ENCODE results near the gene GABBR2. TPM values are rescaled to one million over a fixed set of nuclear protein-coding genes. Genes with fewer than 3 reads are reported as not detected.
A peak's percentile ranks its signal among the peaks of the same experiment; 100 is the strongest.

GABBR2 gene
- total RNA-seq, 1 experiment from 2014 or later = not detected

DNA sequence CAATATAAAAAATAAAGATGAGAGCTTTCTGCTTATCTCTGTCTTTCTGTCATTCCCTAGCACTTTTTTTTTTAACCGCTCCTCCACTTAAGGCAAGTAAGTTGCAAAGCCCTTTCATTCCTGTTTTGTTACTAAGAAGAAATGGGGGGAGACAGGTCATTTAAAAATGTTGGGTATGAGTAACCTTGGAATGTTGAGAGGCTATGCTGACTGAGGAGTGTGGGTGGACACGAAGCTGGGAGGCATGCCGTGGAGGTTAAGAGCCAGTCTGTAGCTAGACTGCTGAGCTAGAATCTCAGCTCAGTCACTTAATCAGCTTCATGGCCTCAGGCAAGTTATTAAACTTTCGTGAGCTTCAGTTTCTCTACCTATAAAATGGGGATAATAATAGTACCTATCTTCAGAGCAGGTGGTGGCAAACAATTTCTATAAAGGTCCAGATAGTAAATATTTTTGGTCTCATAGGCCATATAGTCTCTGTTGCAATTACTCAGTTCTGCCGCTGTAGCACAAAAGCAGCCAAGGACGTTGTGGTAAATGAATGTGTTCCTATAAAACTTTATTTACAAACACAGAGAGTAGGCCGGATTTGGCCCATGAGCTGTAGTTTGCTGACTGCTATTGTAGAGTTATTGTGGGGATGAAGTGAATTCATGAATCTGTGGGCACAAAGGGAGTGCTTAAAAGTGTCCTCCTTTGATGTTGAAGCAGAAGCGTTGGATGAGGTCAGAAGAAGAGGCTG lies 220.0 kb downstream of the GABBR2 start:
- no TSS peak for BruUV-seq (replicated peaks)
- peaks cover 23% of the 10 kb centered on the region for H3K4me1 Mint-ChIP-seq (ENCODE audit: insufficient read depth, unreplicated experiment)
- intact Hi-C loops (cut with micrococcal nuclease) = no loop called here
- ChIA-PET CTCF (interaction anchor here (0.6 to 1.3 kb wide), 3 partner anchors 176 to 287 kb away, joined by 3 to 4 read pairs (median 4); no protein-coding TSS in a partner anchor), POLR2A (interaction anchor here (0.6 kb wide), 1 partner anchor 850 kb away, joined by 3 read pairs; no protein-coding TSS in a partner anchor)
- H3K36me3 Mint-ChIP-seq (ENCODE audit: insufficient read depth, unreplicated experiment) = no peaks in the 10 kb centered on the region
- no peak overlapping the region for H3K27ac Mint-ChIP-seq (ENCODE audit: low read depth, unreplicated experiment)
- H3K4me3 Mint-ChIP-seq (ENCODE audit: unreplicated experiment) = no peak overlapping the region
- no peaks in the 10 kb centered on the region for H3K27me3 Mint-ChIP-seq (ENCODE audit: insufficient read depth, unreplicated experiment)
- peaks cover 6% of the 10 kb centered on the region for H3K9me3 Mint-ChIP-seq (ENCODE audit: unreplicated experiment)
- TF ChIP-seq, protein P1, sequence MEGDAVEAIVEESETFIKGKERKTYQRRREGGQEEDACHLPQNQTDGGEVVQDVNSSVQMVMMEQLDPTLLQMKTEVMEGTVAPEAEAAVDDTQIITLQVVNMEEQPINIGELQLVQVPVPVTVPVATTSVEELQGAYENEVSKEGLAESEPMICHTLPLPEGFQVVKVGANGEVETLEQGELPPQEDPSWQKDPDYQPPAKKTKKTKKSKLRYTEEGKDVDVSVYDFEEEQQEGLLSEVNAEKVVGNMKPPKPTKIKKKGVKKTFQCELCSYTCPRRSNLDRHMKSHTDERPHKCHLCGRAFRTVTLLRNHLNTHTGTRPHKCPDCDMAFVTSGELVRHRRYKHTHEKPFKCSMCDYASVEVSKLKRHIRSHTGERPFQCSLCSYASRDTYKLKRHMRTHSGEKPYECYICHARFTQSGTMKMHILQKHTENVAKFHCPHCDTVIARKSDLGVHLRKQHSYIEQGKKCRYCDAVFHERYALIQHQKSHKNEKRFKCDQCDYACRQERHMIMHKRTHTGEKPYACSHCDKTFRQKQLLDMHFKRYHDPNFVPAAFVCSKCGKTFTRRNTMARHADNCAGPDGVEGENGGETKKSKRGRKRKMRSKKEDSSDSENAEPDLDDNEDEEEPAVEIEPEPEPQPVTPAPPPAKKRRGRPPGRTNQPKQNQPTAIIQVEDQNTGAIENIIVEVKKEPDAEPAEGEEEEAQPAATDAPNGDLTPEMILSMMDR (IDR thresholded peaks at IDR 0.05; ENCODE audit: unreplicated experiment) = no peak
- peak; percentile 45 for DNase-seq (ENCODE audit: unreplicated experiment)

DNA sequence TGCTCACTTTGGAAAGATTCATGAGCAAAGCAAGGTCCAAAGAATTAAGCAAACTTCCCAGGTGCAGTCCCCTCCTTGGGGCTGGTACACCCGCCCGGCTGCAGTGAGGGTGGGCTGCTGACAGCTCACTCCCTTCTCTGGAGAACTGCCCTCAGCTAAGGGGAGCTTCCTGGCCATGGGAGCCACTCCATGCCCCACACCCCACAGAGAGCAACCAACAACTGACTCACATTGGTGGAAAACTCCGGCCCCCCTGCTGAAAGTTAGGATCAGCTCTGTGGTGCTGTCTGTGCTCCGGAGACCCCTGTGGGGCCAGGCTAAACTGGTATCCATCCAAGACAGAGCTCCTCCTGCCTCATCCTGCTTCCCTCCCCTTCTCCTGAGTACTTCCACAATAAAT lies 223.0 kb downstream of the GABBR2 start:
- Mint-ChIP-seq H3K4me3 (ENCODE audit: unreplicated experiment) (no peak overlapping the region), H3K9me3 (ENCODE audit: unreplicated experiment) (no peaks in the 10 kb centered on the region), H3K27me3 (ENCODE audit: insufficient read depth, unreplicated experiment) (no peaks in the 10 kb centered on the region), H3K4me1 (ENCODE audit: insufficient read depth, unreplicated experiment) (peaks cover 13% of the 10 kb centered on the region), H3K27ac (ENCODE audit: low read depth, unreplicated experiment) (no peak overlapping the region), H3K36me3 (ENCODE audit: insufficient read depth, unreplicated experiment) (no peaks in the 10 kb centered on the region)
- no peak for DNase-seq (ENCODE audit: unreplicated experiment)
- intact Hi-C loops (cut with micrococcal nuclease) = no loop called here
- POLR2A ChIA-PET = no interaction called here
- BruUV-seq (replicated peaks) = no TSS peak
- TF ChIP-seq, protein P1 (IDR thresholded peaks at IDR 0.05; ENCODE audit: unreplicated experiment) = no peak
- CTCF ChIA-PET = interaction anchor here (0.6 to 1.1 kb wide), 5 partner anchors 11 to 1175 kb away, joined by 3 read pairs; no protein-coding TSS in a partner anchor

DNA sequence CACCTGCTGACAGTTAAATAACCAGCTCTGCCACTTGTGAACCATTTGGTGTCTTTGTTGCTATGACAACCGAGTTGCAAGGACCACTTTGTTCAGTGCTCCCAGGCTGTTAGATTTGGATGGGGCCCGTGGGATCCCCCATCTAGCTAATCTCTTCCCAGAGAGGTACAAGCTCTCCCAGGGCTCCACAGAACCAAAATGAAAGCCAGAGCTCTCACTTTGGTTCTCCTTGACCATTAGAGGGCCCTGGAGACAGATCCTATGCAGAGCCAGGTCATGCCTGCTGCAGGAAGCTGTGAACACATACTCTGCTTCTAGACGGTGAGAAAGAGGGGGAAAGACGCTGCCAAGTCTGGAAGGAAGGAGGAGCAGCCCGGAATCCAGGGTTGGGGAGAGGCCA lies 224.6 kb downstream of the GABBR2 start:
- TF ChIP-seq, protein P1 (IDR thresholded peaks at IDR 0.05; ENCODE audit: unreplicated experiment) = no peak
- Mint-ChIP-seq H3K36me3 (ENCODE audit: insufficient read depth, unreplicated experiment) (no peaks in the 10 kb centered on the region), H3K27ac (ENCODE audit: low read depth, unreplicated experiment) (no peak overlapping the region), H3K9me3 (ENCODE audit: unreplicated experiment) (no peaks in the 10 kb centered on the region), H3K4me3 (ENCODE audit: unreplicated experiment) (no peak overlapping the region), H3K27me3 (ENCODE audit: insufficient read depth, unreplicated experiment) (no peaks in the 10 kb centered on the region), H3K4me1 (ENCODE audit: insufficient read depth, unreplicated experiment) (peaks cover 20% of the 10 kb centered on the region)
- no TSS peak for BruUV-seq (replicated peaks)
- no peak for DNase-seq (ENCODE audit: unreplicated experiment)
- POLR2A ChIA-PET = interaction anchor here (0.7 kb wide), 1 partner anchor 85 kb away, joined by 3 read pairs; no protein-coding TSS in a partner anchor
- CTCF ChIA-PET = interaction anchor here (0.6 kb wide), 1 partner anchor 1115 kb away, joined by 3 read pairs; no protein-coding TSS in a partner anchor
- intact Hi-C loops (cut with micrococcal nuclease) = no loop called here

DNA sequence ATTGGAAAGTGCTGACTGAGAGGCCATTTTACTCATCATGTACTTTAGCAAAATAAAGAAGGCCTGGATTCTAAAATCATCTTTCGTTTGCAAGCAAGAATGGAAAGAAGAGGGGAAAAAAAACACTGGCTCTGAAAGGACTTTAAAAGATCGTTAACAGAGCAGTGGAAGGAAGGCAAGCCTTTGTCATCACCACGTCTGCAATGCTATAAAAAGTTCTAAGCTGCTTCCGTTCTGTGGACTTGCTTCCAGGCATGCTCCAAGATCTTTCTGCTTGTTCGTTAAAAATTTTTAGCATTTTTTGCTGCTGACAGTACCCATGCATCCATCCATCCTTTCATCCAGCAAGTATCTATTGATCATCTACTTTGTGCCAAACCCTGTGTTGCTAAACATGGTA lies 226.5 kb downstream of the GABBR2 start:
- H3K27ac Mint-ChIP-seq (ENCODE audit: low read depth, unreplicated experiment) = no peak overlapping the region
- ChIA-PET POLR2A (no interaction called here), CTCF (interaction anchor here (0.6 kb wide), 2 partner anchors 193 to 438 kb away, joined by 3 read pairs; no protein-coding TSS in a partner anchor)
- no peaks in the 10 kb centered on the region for H3K9me3 Mint-ChIP-seq (ENCODE audit: unreplicated experiment)
- TF ChIP-seq, protein P1 (IDR thresholded peaks at IDR 0.05; ENCODE audit: unreplicated experiment) = no peak
- peaks cover 10% of the 10 kb centered on the region for H3K4me1 Mint-ChIP-seq (ENCODE audit: insufficient read depth, unreplicated experiment)
- no peaks in the 10 kb centered on the region for H3K27me3 Mint-ChIP-seq (ENCODE audit: insufficient read depth, unreplicated experiment)
- BruUV-seq (replicated peaks) = no TSS peak
- intact Hi-C loops (cut with micrococcal nuclease) = no loop called here
- no peak overlapping the region for H3K4me3 Mint-ChIP-seq (ENCODE audit: unreplicated experiment)
- DNase-seq (ENCODE audit: unreplicated experiment) = no peak
- no peaks in the 10 kb centered on the region for H3K36me3 Mint-ChIP-seq (ENCODE audit: insufficient read depth, unreplicated experiment)

Data from MCF 10A (cell line).